Ectodermal cell (in vitro differentiated cells): Measurements from ENCODE around the gene RTL10.
"Not testable (repeated sequence)": the region's sequence is repeated elsewhere in the genome, so short reads cannot be mapped to it uniquely, and the experiment has no call there.

Source experiments
- H3K27ac ChIP-seq: 2 replicates; pipeline ENCODE4 v1.7.0; 2013; ENCODE audit warnings: mild to moderate bottlenecking, low read depth, low read length; ENCODE audit not compliant: insufficient read depth, poor library complexity, severe bottlenecking
- H3K27me3 ChIP-seq: 2 replicates; pipeline ENCODE4 v1.7.0; 2013; ENCODE audit warnings: mild to moderate bottlenecking, low read length; ENCODE audit not compliant: insufficient read depth, control insufficient read depth, poor library complexity, severe bottlenecking
- H3K36me3 ChIP-seq: one replicate; pipeline ENCODE4 v1.7.0; 2013; ENCODE audit warnings: low read length; ENCODE audit not compliant: control insufficient read depth, insufficient read depth
- H3K4me1 ChIP-seq: one replicate; pipeline ENCODE4 v1.7.0; 2013; ENCODE audit warnings: low read length; ENCODE audit not compliant: control insufficient read depth, insufficient read depth
- H3K4me3 ChIP-seq: 2 replicates; pipeline ENCODE4 v1.7.0; 2013; ENCODE audit warnings: low read depth, low read length, control low read depth; ENCODE audit not compliant: insufficient read depth
- H3K9me3 ChIP-seq: 2 replicates; pipeline ENCODE4 v1.7.0; 2013; ENCODE audit warnings: mild to moderate bottlenecking, low read length, moderate library complexity; ENCODE audit not compliant: control insufficient read depth
- WGBS, 2 experiments: methylation state at CpG; one replicate each; pipeline ENCODE4 v1.1.7; 2013; ENCODE audit warnings: missing lambda C conversion rate in 2 of 2; 5-methylcytosine and 5-hydroxymethylcytosine counted together

Gene RTL10

DNA sequence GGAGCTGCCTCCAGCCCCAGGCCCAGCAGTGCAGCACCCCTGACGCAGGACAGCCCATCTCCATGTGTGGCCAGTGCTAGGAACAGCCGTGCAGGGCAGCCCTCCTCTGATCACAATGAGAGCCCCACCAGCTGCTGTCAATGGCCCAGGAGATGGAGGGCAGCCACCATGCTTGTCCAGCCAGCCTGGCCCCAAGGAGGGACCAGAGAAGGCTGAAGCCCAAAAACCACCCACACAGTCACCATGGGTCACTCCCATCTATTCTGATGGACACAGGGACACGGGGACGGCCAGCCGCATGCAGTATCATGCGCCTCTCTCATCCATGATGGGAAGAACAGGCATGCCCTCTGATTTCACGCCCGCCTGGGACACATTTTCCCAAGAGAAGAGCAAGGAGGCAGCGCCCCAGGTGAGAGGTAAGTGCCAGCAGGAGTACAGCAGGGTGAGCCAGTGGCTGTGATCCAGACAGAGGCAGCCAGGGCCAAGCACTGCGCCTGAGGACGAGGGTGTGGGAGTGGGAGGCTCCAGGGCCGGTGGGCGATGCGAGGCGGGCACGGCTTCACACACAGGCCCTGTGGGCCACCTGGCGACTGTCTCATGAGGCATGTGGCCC is 33.6 kb upstream of the RTL10 start:
- no peaks in the 10 kb centered on the region for H3K36me3 ChIP-seq
- H3K4me3 ChIP-seq, result no peak overlapping the region
- peaks cover 7% of the 10 kb centered on the region for H3K27me3 ChIP-seq
- 93% methylated on average over 17 of the region's 17 CpGs for WGBS, 2 experiments
- peaks cover 25% of the 10 kb centered on the region for H3K4me1 ChIP-seq
- H3K9me3 ChIP-seq, result no peaks in the 10 kb centered on the region
- no peak overlapping the region for H3K27ac ChIP-seq

DNA sequence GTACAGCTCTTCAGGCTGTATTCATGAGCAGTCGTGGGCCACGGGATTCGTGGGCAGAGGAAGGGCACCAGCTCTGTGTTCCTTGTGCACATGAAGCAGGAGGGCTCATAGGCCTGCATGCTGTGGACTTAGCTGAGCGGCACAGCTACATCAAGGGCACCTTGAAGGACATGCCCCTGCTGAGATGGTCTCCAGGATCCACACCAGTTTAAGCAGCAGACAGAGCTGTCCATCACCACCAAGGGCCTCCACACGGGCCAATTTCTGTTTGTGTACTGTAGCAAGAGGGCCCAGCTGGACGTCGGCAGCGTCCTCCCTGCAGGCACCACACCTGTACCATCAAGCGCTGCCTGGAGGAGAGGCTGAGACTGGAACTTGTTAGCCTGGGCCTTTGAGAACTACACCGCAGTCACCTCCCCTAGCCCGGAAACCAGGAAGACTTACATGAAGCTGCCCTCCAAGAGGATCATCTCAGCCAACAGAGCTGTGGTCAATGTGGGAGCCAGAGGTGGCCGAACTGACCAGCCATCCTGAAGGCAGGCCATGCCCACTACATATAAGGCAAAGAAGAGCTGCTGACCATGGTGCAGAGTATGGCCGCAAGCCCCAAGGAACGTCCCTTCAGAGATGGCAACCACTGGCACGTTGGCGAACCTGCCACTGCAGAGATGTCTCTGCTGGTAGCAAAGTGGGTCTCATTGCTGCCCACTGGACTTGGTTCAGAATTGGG is 32.7 kb upstream of the RTL10 start:
- H3K4me1 ChIP-seq, result peaks cover 25% of the 10 kb centered on the region
- H3K9me3 ChIP-seq, result no peaks in the 10 kb centered on the region
- H3K27ac ChIP-seq, result no peak overlapping the region
- 94 to 95% methylated on average over 16 of the region's 16 CpGs for WGBS, 2 experiments
- peaks cover 4% of the 10 kb centered on the region for H3K27me3 ChIP-seq
- no peak overlapping the region for H3K4me3 ChIP-seq
- no peaks in the 10 kb centered on the region for H3K36me3 ChIP-seq

DNA sequence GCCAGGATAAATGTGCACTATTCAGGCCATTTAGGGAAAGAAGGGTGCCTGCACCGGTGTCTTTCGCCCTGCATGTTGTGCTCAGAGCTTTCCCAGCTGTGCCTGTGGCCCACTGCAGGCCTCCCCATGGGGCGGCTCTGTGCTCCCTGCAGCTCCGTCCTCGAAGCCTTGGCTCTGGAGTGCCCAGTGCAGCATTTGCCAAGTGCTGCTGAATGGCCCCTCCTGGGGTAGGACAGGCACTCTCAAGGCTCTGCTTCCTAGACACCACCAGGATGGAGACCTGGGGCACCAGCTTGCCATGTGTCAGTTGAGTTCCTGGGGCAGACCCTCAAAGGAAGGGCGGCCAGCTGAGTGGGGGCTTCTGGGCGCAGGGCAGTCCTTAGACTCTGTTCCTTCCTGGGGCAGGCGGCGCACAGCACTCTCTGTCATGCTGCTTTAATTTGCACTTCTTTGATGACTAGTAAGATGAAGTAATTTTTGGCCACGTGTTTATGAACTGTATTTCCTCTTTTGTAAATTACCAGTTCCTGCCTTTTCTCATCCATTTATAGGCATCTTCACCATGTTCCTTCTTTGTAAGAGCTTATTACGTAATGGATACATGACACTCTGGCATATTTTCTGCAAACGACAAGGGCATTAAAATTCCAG is 32.1 kb upstream of the RTL10 start:
- no peaks in the 10 kb centered on the region for H3K36me3 ChIP-seq
- no peak overlapping the region for H3K4me3 ChIP-seq
- H3K4me1 ChIP-seq, result peaks cover 25% of the 10 kb centered on the region
- peaks cover 4% of the 10 kb centered on the region for H3K27me3 ChIP-seq
- 87 to 88% methylated on average over 12 of the region's 12 CpGs for WGBS, 2 experiments
- H3K27ac ChIP-seq, result no peak overlapping the region
- no peaks in the 10 kb centered on the region for H3K9me3 ChIP-seq

- no peaks in the 10 kb centered on the region for H3K9me3 ChIP-seq
- 89 to 91% methylated on average over 15 of the region's 15 CpGs for WGBS, 2 experiments
These were observed 31.3 kb upstream of the RTL10 start for GRCh38 chr22:19885841-19886592.

DNA sequence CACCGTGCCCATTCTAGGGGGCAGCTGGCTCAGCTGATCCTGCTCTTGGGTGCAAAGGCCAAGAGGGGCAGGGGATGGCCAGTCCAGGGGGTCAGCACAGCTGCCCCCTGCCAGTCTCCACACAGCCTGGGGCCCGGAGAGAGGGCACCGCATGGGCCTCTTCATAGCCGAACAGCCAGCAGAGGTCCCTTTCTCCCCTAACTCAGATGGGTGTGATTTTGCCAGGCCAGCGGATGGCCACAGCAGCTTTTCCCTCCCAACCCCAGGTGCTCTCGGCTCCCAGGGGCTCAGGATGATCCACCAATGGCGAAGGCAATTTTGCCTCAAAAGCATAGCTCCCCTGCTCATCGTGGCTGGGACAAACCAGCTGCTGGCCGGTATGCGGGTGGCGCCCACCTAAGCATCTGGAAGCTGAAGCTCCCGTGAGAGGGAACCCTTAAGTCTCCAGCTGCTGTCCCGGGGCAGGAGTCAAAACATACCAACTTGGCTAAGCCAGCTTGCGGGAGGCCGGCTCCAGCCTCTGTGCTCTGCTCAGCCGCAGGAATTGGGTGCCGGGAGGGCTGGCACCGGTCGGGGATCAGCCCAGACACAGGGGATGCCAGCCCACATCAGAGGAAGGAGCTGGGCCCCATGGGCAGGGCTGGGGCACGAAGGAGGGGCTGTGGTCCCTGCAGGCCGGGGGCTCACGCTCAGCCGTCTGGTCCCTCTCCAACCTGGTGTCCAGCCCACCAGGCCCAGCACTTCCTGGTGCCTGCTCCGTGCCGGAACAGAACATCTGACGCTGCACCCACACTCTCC is 30.5 kb upstream of the RTL10 start:
- Histone ChIP-seq H3K36me3 (no peaks in the 10 kb centered on the region), H3K9me3 (no peaks in the 10 kb centered on the region), H3K4me1 (peaks cover 29% of the 10 kb centered on the region), H3K4me3 (no peak overlapping the region), H3K27me3 (no peaks in the 10 kb centered on the region), H3K27ac (no peak overlapping the region)
- WGBS, 2 experiments, result 93% methylated on average over 26 of the region's 26 CpGs

More at GRCh38 chr22:19885841-19886592, 31.3 kb upstream of the RTL10 start:
- Histone ChIP-seq H3K36me3 (no peaks in the 10 kb centered on the region), H3K4me1 (peaks cover 23% of the 10 kb centered on the region), H3K27ac (no peak overlapping the region), H3K27me3 (peaks cover 3% of the 10 kb centered on the region), H3K4me3 (no peak overlapping the region)

- Histone ChIP-seq H3K9me3 (no peaks in the 10 kb centered on the region), H3K27me3 (no peaks in the 10 kb centered on the region), H3K4me1 (peaks cover 35% of the 10 kb centered on the region), H3K36me3 (no peaks in the 10 kb centered on the region), H3K4me3 (no peak overlapping the region), H3K27ac (no peak overlapping the region)
- WGBS, 2 experiments, result 95% methylated on average over 15 of the region's 15 CpGs
These were observed 29.7 kb upstream of the RTL10 start for GRCh38 chr22:19884161-19884953.

GRCh38 chr22:19883446-19883845 is 28.8 kb upstream of the RTL10 start:
- H3K27ac ChIP-seq, H3K27me3 ChIP-seq, H3K4me3 ChIP-seq, H3K36me3 ChIP-seq, H3K9me3 ChIP-seq: not testable (repeated sequence)
- 91 to 93% methylated on average over 8 of the region's 8 CpGs for WGBS, 2 experiments
- H3K4me1 ChIP-seq, result peaks cover 37% of the 10 kb centered on the region

- Histone ChIP-seq H3K9me3 (no peaks in the 10 kb centered on the region), H3K4me3 (no peak overlapping the region), H3K4me1 (peaks cover 43% of the 10 kb centered on the region), H3K27ac (no peak overlapping the region), H3K27me3 (no peaks in the 10 kb centered on the region), H3K36me3 (no peaks in the 10 kb centered on the region)
- 90 to 91% methylated on average over 26 of the region's 26 CpGs for WGBS, 2 experiments
These were observed 28.0 kb upstream of the RTL10 start for GRCh38 chr22:19882446-19883381.
